SHP77 treated with DMSO at 0.1 percent for 48 hours (cell line): ENCODE results near the gene BACH2.
"Not testable (repeated sequence)": the region's sequence is repeated elsewhere in the genome, so short reads cannot be mapped to it uniquely, and the experiment has no call there.

ENCODE experiments used
- DNase-seq: peaks from one replicate; lab custom pipeline; 2025; lab: John Stamatoyannopoulos, UW

BACH2 gene

DNA sequence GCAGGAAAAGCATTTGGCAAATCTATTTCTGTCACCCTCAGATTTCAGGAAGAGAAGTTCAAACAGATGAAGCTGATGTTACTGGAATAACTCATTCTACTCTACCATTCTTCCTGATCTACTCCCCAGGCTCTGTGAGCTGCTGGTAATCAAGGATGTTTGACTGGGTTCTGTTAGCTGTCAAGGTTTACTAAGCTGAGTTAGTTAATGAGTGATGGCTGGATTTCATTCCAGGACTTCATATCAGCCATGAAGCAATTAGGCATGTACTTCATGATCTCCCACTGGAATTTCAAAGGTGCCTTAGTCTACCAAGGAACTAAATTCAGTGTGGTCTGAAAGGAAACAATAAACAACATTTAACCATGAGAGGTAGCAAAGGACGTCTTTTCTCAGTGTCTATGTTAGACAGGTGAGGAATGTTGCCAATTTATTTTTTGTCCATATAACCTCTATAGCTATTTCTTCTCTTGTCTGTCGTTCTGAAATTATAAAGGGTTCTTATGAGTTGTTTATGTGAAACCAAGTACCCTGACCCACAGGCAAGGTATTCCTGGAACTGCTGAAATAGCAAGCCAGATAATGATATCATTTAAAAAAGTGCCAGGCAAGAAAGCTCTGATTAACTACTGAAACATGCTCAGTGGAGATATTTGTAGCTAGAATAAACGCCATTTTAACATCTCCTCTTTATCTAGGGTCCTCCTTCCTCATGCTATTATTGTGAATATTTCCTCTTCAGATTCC is 112.9 kb downstream of the BACH2 start:
- no peak for DNase-seq

- DNase-seq: no peak
These were observed 116.1 kb downstream of the BACH2 start for GRCh38 chr6:90180526-90180925.

GRCh38 chr6:90179190-90180169 is 117.2 kb downstream of the BACH2 start:
- DNase-seq: no peak

DNA sequence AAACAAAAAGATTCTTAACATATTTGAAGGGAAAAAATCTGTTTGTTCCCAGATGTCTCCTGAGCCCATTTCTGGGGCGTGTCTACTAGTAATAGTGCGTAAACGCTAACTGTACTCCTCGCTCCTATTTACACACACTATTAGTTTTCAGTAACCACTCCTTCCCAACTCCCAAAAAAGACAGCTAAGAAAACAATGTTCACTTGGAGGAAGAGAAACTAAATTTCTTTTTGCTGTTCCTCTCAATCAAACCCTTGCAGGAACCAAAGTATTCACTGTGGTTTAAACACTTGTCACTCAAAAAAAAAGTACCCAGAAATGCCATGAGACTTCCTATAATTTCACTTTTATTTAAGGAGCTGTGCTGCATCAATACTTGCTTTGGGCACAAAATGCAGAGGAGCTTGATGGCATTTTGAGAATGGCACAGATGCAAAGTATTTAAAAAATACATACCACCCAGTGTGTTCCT is 118.2 kb downstream of the BACH2 start:
- DNase-seq: no peak

DNA sequence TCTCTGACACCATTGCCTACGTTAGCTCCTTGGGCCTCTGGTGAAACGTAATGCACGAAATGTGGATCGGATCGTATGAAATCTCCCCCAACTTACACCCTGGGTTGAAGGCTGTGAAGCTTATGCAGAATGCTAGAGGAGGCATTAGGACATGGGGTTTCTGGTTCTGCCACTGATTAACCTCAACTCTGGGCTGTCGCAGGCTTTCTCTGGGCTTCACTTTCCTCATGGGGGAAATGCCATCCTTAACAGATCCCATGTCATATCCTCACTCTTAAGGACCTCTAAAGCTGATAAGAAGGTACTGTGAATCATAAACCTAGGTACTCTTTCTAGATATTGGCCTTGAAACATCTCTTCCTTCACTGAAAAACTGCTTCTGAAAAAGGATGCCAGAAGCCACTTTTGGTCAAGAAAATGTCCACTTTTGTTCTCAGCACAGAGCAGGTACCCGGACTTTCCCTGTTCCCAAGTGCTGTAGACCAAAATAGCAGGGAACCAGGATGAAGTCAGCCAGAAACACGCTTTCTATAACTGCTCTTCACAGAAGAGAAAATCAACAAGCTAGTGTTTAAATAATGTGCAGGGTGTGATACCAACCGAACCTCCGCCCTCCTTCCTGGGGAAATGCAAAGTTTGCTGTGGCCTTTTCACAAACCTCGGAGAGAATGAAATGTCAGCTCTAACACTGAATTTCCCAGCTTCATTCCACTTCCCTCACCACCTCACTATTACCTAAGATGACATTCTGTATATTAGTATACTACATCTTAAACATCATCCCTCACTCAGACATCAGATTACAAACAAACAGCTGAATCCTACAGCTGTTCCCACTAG is 118.9 kb downstream of the BACH2 start:
- no peak for DNase-seq

GRCh38 chr6:90175627-90176538 is 120.8 kb downstream of the BACH2 start:
- DNase-seq: no peak

DNA sequence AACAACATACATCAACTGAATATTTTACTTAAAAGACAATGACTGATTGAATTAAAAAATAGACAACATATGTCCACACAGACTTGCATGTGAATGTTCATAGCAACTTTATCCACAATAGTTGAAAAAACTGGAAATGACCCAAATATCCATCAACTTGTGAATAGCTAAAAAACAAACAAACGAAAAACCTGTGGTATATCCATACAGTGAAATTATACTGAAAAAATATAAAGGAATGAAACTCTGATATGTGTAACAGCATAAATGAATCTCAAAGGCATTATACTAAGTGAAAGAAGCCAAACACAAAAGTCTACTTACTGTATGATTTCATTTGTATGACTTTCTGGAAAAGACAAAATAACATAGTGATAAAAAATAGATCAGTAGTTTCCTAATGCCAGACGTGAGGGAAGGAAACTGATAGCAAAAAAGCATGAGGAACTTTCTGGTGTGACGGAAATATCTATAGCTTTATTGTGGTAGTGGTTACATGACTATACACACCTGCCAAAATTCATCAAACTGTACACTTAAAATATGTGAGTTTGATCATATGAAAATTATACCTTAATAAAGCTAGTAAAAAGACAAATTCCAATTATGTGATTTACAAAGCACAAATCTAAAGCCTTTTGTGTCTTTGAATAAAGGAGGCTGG is 123.2 kb downstream of the BACH2 start:
- no peak for DNase-seq

DNA sequence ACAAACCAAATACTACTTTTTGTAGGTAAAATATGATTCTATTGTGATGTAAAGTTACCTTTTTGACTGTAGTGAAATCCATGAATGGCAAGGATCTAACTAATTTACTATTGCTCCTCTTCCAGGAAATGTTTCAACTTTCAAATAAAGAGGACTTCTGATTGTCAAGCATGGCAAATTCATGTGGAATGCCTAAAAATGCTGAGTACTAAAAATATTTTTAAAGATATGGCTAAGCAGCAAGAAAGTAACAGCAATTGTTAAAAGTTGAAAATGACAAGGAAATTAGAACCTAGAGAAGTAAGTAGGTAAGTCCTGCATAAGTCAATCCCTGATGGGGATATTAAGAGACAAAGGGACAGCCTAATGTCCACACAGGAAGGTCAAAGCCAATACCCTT is 126.0 kb downstream of the BACH2 start:
- DNase-seq: no peak

DNA sequence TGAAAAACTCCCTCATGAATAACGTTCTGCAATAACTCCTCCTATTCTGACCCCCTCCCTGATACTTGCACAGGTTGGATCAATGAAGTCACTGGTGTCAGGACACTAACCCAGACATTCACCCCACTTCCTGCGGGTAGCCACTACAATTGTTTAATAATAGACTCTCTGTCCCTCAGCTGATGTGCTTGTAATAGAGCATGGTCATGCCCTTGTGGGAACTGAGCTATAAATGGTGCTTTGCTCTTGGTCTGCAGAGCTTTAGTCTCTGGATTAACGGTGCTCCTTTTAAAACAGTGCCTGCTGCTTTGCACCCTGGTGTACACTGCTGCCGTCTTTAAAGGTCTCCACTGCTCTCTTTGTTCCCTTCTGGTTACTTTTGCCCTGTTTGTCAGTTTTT is 127.3 kb downstream of the BACH2 start:
- DNase-seq: no peak

DNA sequence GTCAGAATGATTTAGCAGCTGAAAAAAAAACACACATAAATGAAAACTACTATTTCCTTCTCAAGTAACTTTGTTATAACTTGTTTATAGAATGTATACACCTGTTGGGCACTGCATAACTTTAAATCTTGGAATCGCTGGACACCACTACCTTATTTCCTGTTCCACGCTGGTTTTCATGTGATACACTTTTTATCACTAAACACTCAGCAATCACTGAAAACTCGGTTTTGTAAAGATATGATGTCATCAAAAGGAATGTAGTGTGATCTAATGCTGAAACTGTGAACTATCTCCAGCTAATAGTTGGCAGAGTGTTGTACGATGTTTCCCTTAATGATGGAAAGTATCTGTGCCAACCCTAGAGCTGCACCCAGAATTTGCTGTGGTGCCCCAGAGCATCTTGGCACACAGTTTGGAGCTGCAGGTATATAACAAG is 127.9 kb downstream of the BACH2 start:
- no peak for DNase-seq

DNA sequence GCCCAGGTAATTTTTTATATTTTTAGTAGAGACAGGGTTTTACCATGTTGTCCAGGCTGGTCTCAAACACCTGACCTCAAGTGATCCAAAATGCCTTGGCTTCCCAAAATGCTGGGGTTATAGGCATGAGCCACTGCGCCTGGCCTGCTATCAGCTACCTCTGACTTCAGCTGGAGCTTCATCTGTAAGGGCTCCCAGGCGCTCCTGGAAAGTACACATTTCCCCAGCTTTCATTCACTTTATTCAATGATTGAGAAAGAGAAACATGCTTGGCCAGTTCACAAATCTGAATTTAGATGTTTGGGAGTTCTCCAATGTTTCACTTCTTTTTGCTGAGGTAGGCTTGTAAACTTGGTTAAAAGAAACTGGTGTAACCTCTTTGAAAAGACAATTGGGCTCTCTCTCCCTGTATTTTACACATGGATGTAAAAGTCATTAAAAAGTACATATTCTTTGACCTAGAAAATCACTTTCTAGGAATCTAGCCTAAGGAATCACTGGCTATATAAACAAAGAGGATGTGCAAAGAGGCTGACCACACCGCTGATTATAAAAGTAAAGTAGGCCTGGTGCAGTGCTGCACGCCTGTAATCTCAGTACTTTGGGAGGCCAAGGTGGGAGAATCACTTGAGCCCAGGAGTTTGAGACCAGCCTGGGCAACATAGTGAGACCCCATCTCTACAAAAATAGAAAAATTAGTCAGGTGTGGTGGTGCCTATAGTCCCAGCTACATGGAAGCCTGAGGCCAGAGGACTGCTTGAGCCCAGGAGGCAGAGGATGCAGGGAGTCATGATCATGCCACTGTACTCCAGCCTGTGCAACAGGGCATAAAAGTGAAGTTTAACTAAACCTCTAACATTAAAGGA is 128.9 kb downstream of the BACH2 start:
- DNase-seq: no peak

GRCh38 chr6:90166155-90166924 is 130.3 kb downstream of the BACH2 start:
- not testable (repeated sequence) for DNase-seq

GRCh38 chr6:90162648-90163387 is 133.8 kb downstream of the BACH2 start:
- DNase-seq: no peak

DNA sequence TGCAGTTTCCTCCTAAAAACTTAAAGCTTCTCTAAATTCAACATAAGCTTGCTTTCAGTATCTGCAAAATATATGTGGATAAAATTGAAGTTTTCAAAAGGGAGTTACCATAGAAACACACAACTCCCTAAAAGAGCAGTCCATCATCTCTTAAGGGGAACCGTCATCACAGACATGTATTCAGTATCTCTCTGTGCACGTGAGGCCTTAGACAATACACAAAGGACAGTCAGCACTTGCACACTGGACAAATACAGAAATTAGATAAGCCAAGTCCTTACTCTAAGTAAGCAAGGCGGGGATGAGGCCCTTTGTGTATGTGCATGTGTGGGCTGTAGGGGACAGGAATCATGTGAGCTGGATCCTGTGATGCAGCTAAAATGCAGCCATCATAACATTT is 136.6 kb downstream of the BACH2 start:
- no peak for DNase-seq

- no peak for DNase-seq
These were observed 137.2 kb downstream of the BACH2 start for GRCh38 chr6:90159452-90159851.

- DNase-seq: no peak
These were observed 137.7 kb downstream of the BACH2 start for GRCh38 chr6:90158936-90159335.

- DNase-seq: no peak
These were observed 139.2 kb downstream of the BACH2 start for GRCh38 chr6:90157441-90157840.

DNA sequence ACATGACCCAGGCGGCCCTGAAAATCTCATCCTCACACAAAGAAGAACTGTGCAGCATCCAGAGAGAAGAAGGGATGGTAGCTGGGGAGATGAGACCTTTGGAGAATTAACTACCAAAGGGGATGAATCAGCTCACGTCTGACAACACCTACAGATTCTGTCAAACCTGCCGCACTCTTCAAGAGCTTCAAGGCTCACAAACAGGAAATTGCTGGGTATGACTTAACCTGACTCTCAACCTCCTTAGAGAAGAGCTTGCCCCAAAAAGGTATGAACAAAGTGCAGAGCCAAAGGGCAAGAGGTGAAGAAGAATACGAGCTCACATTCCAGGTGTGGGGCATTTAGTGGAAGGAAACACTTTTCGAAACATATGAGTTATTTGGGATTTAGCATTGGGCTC is 139.8 kb downstream of the BACH2 start:
- DNase-seq: no peak
